HCT116 (cell line): ENCODE measurements around the gene MED9. TPM values are rescaled to one million over a fixed set of nuclear protein-coding genes. Genes with fewer than 3 reads are reported as not detected.

Experiments used
- ATAC-seq: fragments of 200-7000 bp; cut with Tn5 transposase; 2 replicates; pipeline ENCODE4 v1.9.1; 2020; ENCODE audit warnings: mild to moderate bottlenecking, moderate library complexity
- BruUV-seq: library from RNA; stranded (reverse); fragments of 400-500 nt; replicated peaks from 2 replicates; lab custom pipeline; 2021; lab: Mats Ljungman, UMichigan
- CTCF ChIA-PET: fragments of 300-600 bp; sonication (Branson Sonifier 250); formaldehyde crosslinking; loops from one replicate; lab custom pipeline; 2021; ENCODE audit warnings: antibody characterized with exemption; lab: Charles Lee
- POLR2A ChIA-PET: fragments of 300-600, 350-600 bp; sonication (Branson Sonifier 250); formaldehyde crosslinking; loops from one replicate; lab custom pipeline; 2021; ENCODE audit warnings: antibody characterized with exemption; lab: Charles Lee
- RAD21 ChIA-PET, 2 experiments: fragments of 300-600 bp; sonication (Branson Sonifier 250); formaldehyde crosslinking; loops; one replicate each; lab custom pipeline; 2023; ENCODE audit warnings: low total read pairs in 2 of 2; ENCODE audit not compliant: uncharacterized antibody in 2 of 2, unreplicated experiment in 2 of 2, low non-redundant PET in 1 of 2; lab: Charles Lee
- DNase-seq: peaks from one replicate; pipeline ENCODE4 v3.0.0-alpha.2; 2010; ENCODE audit warnings: low read depth, low spot score
- H2AFZ ChIP-seq: fragments of 200-600 bp; shearing (Covaris generic), sonication (generic); 2 replicates; pipeline ENCODE4 v1.6.1; 2017; ENCODE audit warnings: low read depth, mixed run types, mixed read lengths, antibody characterized with exemption, low read length; ENCODE audit not compliant: poor library complexity, severe bottlenecking
- H3K27ac ChIP-seq: 2 replicates; pipeline ENCODE4 v1.5.1; 2012; ENCODE audit warnings: low read depth, low read length
- H3K27me3 ChIP-seq: fragments of 200-600 bp; sonication (generic); 2 replicates; pipeline ENCODE4 v1.6.1; 2016; ENCODE audit warnings: mixed run types, low read length, mixed read lengths; ENCODE audit not compliant: insufficient read depth
- H3K36me3 ChIP-seq, 2 experiments: fragments of 200-500 bp in 1 of 2; fragments of 200-600 bp in 1 of 2; sonication (Bioruptor generic) in 1 of 2; sonication (generic) in 1 of 2; 2 replicates each; pipeline versions ENCODE4 v1.5.1 to v1.6.1; 2014 to 2016; ENCODE audit warnings: low read length in 2 of 2, inconsistent platforms in 1 of 2, mixed read lengths in 1 of 2, mixed run types in 1 of 2; ENCODE audit not compliant: insufficient read depth in 2 of 2, control insufficient read depth in 1 of 2
- H3K4me1 ChIP-seq, 2 experiments: fragments of 200-600 bp in 1 of 2; sonication (generic) in 1 of 2; 2 replicates each; pipeline versions ENCODE4 v1.5.1 to v1.6.1; 2012 to 2017; ENCODE audit warnings: low read length in 2 of 2, inconsistent platforms in 1 of 2, mild to moderate bottlenecking in 1 of 2, mixed read lengths in 1 of 2, mixed run types in 1 of 2, moderate library complexity in 1 of 2; ENCODE audit not compliant: insufficient read depth in 2 of 2, control insufficient read depth in 1 of 2
- H3K4me2 ChIP-seq: fragments of 200-600 bp; sonication (generic); 2 replicates; pipeline ENCODE4 v1.6.1; 2017; ENCODE audit warnings: mixed run types, low read length, mixed read lengths
- H3K4me3 ChIP-seq, 2 experiments: fragments of 200-600 bp in 1 of 2; sonication (generic) in 1 of 2; replicated peaks in 1 of 2; 2 replicates each; pipeline ENCODE4 v1.5.1; 2011 to 2016; ENCODE audit warnings: low read length in 2 of 2, control low read depth in 1 of 2, low read depth in 1 of 2, mild to moderate bottlenecking in 1 of 2, mixed read lengths in 1 of 2, mixed run types in 1 of 2
- H3K79me2 ChIP-seq: fragments of 200-600 bp; sonication (generic); 2 replicates; pipeline ENCODE4 v1.6.1; 2017; ENCODE audit warnings: mild to moderate bottlenecking, mixed run types, low read length, moderate library complexity, mixed read lengths; ENCODE audit not compliant: insufficient read depth
- H3K9ac ChIP-seq: fragments of 200-600 bp; sonication (generic); 2 replicates; pipeline ENCODE4 v1.6.1; 2016; ENCODE audit warnings: low read length, mixed read lengths
- H3K9me2 ChIP-seq: fragments of 200-600 bp; sonication (generic), shearing (Covaris generic); 2 replicates; pipeline ENCODE4 v1.6.1; 2017; ENCODE audit warnings: mixed run types, mild to moderate bottlenecking, moderate library complexity; ENCODE audit not compliant: insufficient read depth
- H3K9me3 ChIP-seq, 2 experiments: fragments of 200-500 bp in 1 of 2; fragments of 200-600 bp in 1 of 2; sonication (Bioruptor generic) in 1 of 2; sonication (generic) in 1 of 2; 2 replicates each; pipeline ENCODE4 v1.6.1; 2014 to 2017; ENCODE audit warnings: low read length in 2 of 2, mixed read lengths in 2 of 2, inconsistent platforms in 1 of 2, low read depth in 1 of 2, mild to moderate bottlenecking in 1 of 2, mixed run types in 1 of 2, moderate library complexity in 1 of 2; ENCODE audit not compliant: control insufficient read depth in 1 of 2, insufficient read depth in 1 of 2
- H4K20me1 ChIP-seq: fragments of 200-600 bp; sonication (generic), shearing (Covaris generic); 2 replicates; pipeline ENCODE4 v1.6.1; 2017; ENCODE audit warnings: mixed run types, mild to moderate bottlenecking, moderate library complexity; ENCODE audit not compliant: insufficient read depth
- CBX3 ChIP-seq: IDR thresholded peaks from 2 replicates; pipeline ENCODE4 v1.6.1; 2012; ENCODE audit warnings: low read depth
- EGR1 ChIP-seq: IDR thresholded peaks from 2 replicates; pipeline ENCODE4 v1.6.1; 2012; ENCODE audit warnings: low read depth
- EZH2phosphoT487 ChIP-seq: fragments of 200-600 bp; IDR thresholded peaks from 2 replicates; pipeline ENCODE4 v1.6.1; 2018; ENCODE audit warnings: antibody characterized with exemption, borderline replicate concordance
- JUND ChIP-seq: IDR thresholded peaks from 2 replicates; pipeline ENCODE4 v1.6.1; 2012
- POLR2A ChIP-seq: IDR thresholded peaks from 2 replicates; pipeline ENCODE4 v1.7.0; 2011; ENCODE audit warnings: borderline replicate concordance; ENCODE audit not compliant: insufficient read depth, insufficient read length; ENCODE audit errors: extremely low read depth
- POLR2AphosphoS5 ChIP-seq: IDR thresholded peaks from 2 replicates; pipeline ENCODE4 v1.6.1; 2011; ENCODE audit warnings: mild to moderate bottlenecking, low read depth, low read length, moderate library complexity
- SIN3A ChIP-seq: IDR thresholded peaks from 2 replicates; pipeline ENCODE4 v1.6.1; 2012; ENCODE audit warnings: low read depth
- SP1 ChIP-seq: IDR thresholded peaks from 2 replicates; pipeline ENCODE4 v1.6.1; 2012; ENCODE audit warnings: low read depth
- YY1 ChIP-seq: IDR thresholded peaks from 2 replicates; pipeline ENCODE4 v1.6.1; 2011; ENCODE audit warnings: low read length, low read depth, moderate library complexity, mild to moderate bottlenecking; ENCODE audit not compliant: insufficient replicate concordance; ENCODE audit errors: extremely low read depth
- ZBTB33 ChIP-seq: IDR thresholded peaks from 2 replicates; pipeline ENCODE4 v1.6.1; 2011; ENCODE audit warnings: mild to moderate bottlenecking, low read length, moderate library complexity; ENCODE audit not compliant: insufficient replicate concordance; ENCODE audit errors: extremely low read depth
- ZFX ChIP-seq: fragments of 450-650 bp; IDR thresholded peaks from 2 replicates; pipeline ENCODE4 v1.6.1; 2017
- intact Hi-C: fragments of 100-400 bp; cut with micrococcal nuclease; formaldehyde crosslinking; loops from 2 replicates; pipeline ENCODE4 v1.10.0; 2022
- total RNA-seq: library from RNA; stranded (reverse); gene quantifications from one replicate; pipeline ENCODE4 v1.2.1, GENCODE V29; 2021; ENCODE audit not compliant: unreplicated experiment
- TF ChIP-seq, protein P1 (sequence below): IDR thresholded peaks from 2 replicates; pipeline ENCODE4 v1.6.1; 2012

Gene MED9
- total RNA-seq, 1 experiment from 2014 or later, result 13.9 TPM

DNA sequence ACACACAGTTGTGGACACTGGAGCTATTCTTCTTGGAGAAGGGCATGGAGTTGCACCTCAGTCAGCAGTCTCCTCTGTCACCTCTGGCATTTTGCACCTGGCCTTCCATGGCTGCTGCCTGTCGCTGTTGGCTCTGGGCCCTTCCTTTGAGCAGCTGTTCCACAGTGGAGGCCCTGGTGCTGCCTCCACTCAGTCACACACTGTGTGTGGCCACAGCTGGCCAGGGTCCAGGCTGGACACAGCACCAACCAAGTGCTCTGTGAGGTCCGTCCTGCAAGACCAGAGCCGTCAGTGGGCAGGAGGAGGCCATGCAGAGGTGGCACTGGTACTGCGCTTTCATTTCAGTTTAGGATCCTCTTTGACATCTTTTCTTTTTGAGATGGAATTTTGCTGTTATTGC, 21.6 kb upstream of the MED9 start:
- TF ChIP-seq, protein P1, sequence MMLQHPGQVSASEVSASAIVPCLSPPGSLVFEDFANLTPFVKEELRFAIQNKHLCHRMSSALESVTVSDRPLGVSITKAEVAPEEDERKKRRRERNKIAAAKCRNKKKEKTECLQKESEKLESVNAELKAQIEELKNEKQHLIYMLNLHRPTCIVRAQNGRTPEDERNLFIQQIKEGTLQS, result no peak
- TF ChIP-seq CBX3, result no peak
- TF ChIP-seq EZH2phosphoT487, result no peak
- no peak for TF ChIP-seq ZFX
- TF ChIP-seq EGR1, result no peak
- no peak for TF ChIP-seq YY1
- no peak for TF ChIP-seq POLR2A
- TF ChIP-seq ZBTB33, result no peak
- TF ChIP-seq POLR2AphosphoS5, result no peak
- no peak for TF ChIP-seq SIN3A
- no peak for TF ChIP-seq SP1
- TF ChIP-seq JUND, result no peak
- no peak overlapping the region for H3K27ac ChIP-seq
- intact Hi-C loops, result no loop called here
- ChIA-PET POLR2A (no interaction called here), CTCF (no interaction called here), RAD21 (no interaction called here)
- BruUV-seq, result no TSS peak
- H3K4me3 ChIP-seq, result no peak overlapping the region
- ATAC-seq (no peak), DNase-seq (no peak)
- H3K36me3 ChIP-seq, result no peaks in the 10 kb centered on the region
- H3K79me2 ChIP-seq, result no peaks in the 10 kb centered on the region
- peaks cover 10% of the 10 kb centered on the region; the same call in 1 of the 2 replicates for H3K27me3 ChIP-seq
- no peak overlapping the region for H3K4me2 ChIP-seq
- H4K20me1 ChIP-seq, result no peaks in the 10 kb centered on the region
- H2AFZ ChIP-seq, result no peak overlapping the region
- H3K4me1 ChIP-seq, result no peaks in the 10 kb centered on the region
- no peaks in the 10 kb centered on the region for H3K9me2 ChIP-seq
- H3K9me3 ChIP-seq, result no peaks in the 10 kb centered on the region
- no peak overlapping the region for H3K9ac ChIP-seq
